A204.1 (cell line): ENCODE data around the gene ARRDC4.

Source experiments
- FAIRE-seq: peaks from 2 replicates; lab custom pipeline; 2012; peaks lifted over from hg19 to GRCh38; lab: Jason Lieb, UNC

Gene ARRDC4

GRCh38 chr15:97998307-97999071, 38.0 kb downstream of the ARRDC4 start:
- no peak for FAIRE-seq

- no peak for FAIRE-seq
Measured at GRCh38 chr15:98000249-98001203, 40.0 kb downstream of the ARRDC4 start.

- no peak for FAIRE-seq
Measured at GRCh38 chr15:98001663-98002194, 41.2 kb downstream of the ARRDC4 start.

- FAIRE-seq = no peak
Measured at GRCh38 chr15:98002419-98002818, 41.9 kb downstream of the ARRDC4 start.

GRCh38 chr15:98002866-98003265, 42.4 kb downstream of the ARRDC4 start:
- FAIRE-seq = no peak

- no peak for FAIRE-seq
Measured at GRCh38 chr15:98003518-98003917, 43.0 kb downstream of the ARRDC4 start.

GRCh38 chr15:98003996-98004395, 43.5 kb downstream of the ARRDC4 start:
- no peak for FAIRE-seq

GRCh38 chr15:98005659-98006058, 45.2 kb downstream of the ARRDC4 start:
- FAIRE-seq = no peak

GRCh38 chr15:98009169-98009568, 48.7 kb downstream of the ARRDC4 start:
- FAIRE-seq = no peak

GRCh38 chr15:98009971-98010370, 49.5 kb downstream of the ARRDC4 start:
- FAIRE-seq = no peak

- FAIRE-seq = no peak
Measured at GRCh38 chr15:98012354-98012753, 51.9 kb downstream of the ARRDC4 start.

GRCh38 chr15:98013631-98014030, 53.1 kb downstream of the ARRDC4 start:
- FAIRE-seq = no peak

- no peak for FAIRE-seq
Measured at GRCh38 chr15:98017150-98017964, 56.9 kb downstream of the ARRDC4 start.

- FAIRE-seq = no peak
Measured at GRCh38 chr15:98018761-98019351, 58.4 kb downstream of the ARRDC4 start.
